GM19397 (cell line): ENCODE data around the gene APOL4.
"Not testable (repeated sequence)": the region's sequence is repeated elsewhere in the genome, so short reads cannot be mapped to it uniquely, and the experiment has no call there.

Experiments used
- ATAC-seq: cut with Tn5 transposase; IDR thresholded peaks from one replicate; pipeline ENCODE4 v1.9.1; 2021; ENCODE audit warnings: mild to moderate bottlenecking, moderate library complexity; ENCODE audit not compliant: unreplicated experiment

Gene APOL4

DNA sequence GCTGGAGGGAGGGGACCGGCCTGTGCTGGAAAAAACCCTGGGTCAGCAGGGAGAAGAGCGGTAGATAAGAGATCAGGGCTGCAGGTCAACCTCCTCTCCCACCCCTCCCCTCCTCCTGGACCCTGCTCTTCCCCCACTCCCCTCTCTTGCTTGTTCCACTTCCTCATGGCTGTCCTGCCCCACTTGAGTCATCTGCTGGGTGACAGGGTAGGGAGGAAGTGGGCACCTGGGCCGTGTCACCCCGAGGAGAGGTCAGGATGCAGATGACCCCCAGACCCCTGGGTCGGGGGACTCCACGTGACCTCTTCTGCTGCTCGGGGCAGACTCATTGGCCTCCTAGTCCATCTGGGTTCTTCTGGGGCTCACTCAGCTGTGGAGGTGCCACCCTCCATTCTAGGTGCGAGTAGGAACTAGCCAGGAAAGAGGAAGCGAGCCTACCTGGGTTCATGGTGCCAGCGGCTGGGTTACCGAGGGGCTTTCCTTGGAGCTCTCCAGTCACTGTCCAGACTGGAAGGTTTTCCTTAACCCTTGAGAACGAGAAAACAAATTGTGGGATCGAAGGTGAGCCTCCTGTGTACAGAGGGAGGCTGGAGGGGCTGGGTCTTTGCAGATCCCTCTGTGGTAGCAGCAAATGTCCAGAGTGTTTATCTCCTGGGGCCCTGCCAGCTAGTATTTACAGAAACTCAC lies 31.2 kb upstream of the APOL4 start:
- no peak for ATAC-seq

DNA sequence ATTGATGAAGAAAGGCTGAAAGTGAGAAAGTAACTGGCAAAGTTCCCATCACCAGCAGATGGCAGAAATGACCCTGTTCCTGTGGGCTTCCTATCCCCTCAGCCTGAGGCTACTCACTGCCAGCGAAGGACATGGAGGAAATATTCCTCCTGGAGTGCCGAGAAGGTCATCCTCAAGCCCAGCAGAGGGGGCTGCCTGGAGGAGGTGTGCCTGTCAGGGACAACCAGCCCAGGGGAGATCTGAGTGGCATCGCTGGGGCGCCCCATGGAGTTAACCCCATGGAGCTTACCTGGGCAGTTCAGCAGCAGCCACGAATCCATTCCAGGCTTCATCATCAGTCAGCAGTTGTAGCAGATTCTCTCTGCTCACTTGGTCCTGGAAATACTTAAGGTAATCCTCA lies 29.4 kb upstream of the APOL4 start:
- ATAC-seq: not testable (repeated sequence)

DNA sequence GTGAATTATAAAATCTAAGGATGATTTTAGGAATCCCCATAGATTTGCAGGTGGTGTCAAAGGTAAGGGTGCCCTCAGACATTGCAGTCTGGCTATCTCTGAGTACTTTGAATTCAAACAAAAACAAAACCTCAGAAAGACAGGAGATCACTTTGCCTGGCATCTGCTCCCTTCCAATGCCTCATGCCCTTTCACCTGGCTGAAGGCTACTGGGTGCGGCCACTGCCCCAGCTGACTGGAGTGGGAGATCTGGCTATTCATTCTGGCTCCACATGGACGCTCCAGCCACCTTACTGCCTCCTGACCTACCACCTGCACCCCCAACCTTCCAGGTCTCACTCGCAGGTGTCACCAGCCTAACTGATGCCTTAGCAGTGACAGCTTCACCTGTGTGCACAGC lies 28.0 kb upstream of the APOL4 start:
- not testable (repeated sequence) for ATAC-seq

DNA sequence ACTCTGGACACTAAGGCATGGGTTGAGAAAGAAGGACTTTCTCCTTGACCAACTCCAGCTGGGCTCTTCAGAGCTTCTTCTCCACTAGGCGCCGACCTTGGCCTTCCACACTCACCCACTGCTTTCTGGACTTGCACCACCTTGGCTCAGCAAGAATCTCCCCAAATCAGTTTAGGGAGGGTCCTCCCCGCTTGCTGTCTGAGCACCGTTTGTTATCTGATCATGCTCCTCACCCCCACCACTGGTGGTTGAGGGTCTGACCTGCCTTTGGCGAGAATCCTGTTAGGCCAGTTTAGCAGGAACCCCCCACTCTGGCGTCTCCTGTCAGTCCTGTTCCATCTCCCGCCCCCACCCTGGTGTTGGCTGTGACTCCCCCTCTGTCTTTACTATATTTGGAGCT lies 27.3 kb upstream of the APOL4 start:
- ATAC-seq: no peak

DNA sequence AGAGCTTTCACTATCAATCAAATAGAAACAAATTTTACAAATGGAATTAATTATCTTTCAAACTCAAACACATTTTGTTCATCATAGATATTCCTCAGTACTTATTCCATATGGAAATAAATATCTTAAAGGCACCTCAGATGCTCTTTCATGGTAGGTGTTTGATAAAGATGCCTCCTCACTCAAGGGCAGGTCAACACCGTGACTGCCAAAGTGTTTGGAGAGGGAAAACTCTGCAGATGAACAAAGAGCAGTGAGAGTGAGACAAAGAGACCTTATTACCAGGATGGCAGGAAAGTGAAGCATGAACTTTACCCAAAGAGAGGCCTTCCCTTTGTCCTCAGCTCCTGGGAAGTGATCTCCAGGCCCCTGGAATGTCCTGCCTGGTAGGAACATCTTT lies 26.8 kb upstream of the APOL4 start:
- ATAC-seq: not testable (repeated sequence)

DNA sequence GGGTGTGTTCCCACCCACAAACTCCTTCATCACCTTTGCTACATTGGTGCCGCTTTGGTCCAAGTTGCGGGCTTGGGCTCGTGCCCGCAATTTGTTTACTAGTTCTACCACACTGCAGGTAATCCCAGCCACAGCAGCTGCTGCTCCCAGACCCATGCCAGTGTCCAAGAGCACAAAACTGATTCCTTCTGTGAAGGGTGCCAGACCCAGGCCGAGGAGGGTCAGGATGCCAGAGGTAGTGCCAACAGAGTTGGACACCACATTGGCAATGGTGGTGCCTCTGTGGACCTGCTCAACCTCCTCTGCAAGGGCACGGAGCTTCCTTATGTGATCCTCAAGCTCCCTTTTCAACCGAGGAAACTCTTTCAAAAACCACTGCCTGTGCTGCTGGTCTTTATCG lies 26.2 kb upstream of the APOL4 start:
- ATAC-seq: no peak

DNA sequence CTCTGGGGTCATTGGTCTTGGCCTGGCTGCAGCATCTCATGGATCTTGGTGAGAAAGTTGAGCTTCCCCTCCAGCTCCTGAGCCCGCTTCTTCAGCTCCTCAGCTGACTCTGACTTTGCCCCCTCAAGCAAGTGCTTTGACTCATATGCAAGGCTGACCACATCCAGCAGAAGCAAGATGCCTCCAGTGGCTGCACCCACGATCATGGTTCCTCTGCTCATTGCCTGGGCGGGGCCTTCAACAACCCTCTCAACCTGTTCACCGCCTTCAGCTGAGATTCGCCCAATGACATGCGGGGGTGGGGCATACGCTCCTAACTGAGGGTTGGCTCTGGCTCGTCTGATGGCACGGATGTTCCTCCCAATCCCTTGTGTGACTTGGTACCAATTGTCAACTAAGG lies 25.8 kb upstream of the APOL4 start:
- ATAC-seq: no peak

DNA sequence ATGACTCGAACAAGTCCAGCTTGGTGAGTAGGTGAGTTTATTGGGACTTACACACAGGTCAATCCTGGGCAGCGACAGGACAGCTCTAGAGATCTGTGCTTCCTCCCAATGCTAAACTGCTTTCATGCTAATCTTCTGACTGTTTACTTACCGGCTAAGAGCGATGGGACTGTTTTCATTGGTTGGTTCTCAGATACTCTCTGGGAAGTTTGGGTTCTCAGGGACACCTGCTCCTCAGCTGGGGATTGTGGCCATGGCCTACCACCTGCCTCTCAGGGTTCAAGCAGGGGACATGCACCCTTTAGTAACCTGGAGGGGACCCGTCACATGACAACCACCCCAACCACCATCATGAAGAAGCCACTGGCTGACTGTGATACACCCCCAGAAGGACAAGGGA lies 24.6 kb upstream of the APOL4 start:
- no peak for ATAC-seq

DNA sequence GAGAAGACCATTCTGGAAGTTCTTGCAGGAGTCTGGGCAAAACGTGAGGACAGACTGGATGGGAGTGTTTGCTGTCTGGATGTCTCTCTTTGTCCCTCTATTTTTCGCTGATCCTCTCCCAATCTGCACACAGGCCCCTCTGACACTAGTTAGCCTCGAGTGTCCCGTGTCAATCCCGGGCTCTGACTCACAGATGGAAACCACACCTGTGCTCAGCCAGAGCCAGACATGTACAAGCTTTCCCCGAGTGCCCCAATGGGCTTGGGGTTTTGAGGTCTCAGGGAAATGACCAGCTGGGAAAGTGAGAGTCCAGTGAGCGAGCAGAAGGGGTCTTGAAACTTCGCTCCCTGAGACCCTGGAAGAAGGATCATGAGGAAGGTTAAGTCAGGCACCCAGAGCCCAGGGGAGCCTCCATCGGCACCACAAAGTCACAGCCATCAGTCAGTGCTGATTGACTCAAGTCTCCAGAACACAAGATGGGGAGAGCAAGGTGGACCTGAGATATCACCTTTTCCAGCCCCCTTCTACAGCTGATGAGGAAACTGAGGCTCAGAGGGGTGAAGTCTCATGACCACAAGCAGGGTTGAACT lies 23.8 kb upstream of the APOL4 start:
- no peak for ATAC-seq

DNA sequence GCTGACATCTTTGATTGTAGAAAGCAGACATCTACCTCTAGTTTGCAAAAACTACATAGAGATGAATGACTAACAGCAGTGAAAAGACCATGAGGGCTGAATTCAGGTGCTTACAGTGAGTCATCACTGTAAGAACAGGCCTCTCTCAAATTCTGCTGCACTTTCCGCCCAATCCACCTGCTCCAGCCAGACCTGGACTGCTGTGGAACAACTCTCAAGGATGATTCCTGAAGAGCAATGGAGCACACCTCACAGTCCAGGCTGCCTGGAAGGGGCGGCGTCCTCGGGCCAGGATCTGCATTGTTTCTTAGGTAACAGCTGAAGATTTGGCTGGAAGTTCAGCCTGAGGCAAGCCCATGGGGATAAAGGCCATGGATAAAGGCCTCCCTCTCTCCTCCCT lies 22.6 kb upstream of the APOL4 start:
- ATAC-seq: no peak

DNA sequence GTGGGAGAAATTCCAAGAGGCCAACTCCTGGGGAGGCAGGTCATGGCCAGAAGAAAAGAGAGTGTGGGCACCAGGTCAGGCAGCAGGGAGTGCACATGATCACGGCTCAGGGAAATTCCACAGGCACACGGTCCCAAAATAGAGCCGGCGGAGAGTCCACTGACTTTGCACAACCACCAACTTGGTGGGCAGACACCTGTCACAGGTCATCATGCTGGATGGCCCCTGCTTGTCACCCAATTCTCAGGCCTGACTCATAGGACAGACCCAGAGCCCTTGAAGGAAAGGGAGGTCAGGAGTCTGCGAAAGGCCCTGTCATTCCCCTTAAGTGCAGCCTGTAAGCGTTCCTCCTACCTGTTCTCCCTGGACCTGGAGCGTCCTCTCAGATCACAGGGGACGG lies 21.9 kb upstream of the APOL4 start:
- ATAC-seq: no peak

DNA sequence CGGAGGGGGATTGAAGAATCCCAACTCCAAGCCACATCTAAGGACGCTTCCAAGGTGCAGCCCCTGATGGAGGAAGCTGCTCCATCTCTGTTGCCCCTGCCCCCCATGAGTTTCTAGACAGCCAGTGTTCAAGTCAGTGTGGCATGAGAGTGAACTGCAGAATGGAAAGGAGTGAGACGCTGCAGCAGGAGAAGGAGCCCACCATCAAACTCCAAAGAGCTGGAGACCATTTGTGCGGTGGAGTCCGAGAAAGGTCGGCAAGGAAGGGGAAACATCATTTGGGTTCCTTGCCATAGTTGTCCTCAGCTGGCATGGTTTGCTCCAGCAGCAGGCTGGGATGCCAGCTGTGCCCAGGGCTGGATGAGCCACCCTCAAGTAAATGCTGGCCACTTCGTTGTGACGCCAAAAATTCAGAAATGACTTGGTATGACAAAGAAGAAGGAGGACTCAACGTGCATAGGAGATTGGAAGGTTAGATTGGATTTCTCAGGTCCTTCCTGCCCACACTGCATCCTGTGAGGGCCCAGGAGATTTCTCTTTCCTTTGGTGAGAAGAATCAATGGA lies 21.4 kb upstream of the APOL4 start:
- no peak for ATAC-seq

DNA sequence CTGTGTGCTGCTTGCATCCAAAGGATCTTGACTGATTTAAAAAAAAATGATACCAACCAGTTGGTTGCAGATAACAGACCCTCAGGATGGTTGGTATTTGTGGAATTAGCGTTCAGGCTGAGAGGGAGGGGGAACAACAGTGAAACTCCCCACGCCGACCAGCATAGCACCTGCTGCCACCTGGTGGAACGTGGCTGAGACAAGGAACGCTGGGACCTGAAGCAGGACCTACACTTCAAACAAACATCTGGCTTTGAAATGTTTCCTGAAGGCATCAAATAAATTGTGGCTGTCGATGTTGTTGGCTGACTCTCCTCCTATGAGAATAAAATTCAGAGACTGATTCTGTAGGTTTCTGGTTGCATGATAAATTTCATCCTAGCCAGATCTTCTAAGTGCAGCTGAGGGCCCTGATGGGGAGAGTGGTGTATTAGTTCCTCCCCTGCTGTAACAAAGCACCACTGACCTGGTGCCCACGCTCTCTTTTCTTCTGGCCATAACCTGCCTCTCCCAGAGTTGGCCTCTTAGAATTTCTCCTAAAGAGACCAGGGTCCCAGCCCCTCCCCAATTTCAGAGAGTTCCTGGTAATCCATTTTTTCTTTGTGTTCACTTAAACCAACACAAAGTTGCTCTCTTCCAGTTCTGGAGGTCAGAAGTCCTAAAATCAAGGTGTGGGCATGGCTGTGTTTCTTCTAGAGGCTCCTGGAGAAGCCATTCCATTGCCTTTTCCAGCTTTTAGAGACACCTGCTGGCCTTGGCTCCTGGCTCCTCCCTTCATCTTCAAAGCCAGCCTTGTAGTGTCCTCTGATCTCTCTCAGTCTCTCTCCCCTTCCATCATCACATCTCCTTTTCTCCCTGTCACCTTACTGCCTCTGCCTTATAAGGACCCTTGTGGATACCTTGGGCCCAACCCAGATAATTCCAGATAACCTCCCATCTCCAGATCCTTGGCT lies 20.5 kb upstream of the APOL4 start:
- no peak for ATAC-seq

DNA sequence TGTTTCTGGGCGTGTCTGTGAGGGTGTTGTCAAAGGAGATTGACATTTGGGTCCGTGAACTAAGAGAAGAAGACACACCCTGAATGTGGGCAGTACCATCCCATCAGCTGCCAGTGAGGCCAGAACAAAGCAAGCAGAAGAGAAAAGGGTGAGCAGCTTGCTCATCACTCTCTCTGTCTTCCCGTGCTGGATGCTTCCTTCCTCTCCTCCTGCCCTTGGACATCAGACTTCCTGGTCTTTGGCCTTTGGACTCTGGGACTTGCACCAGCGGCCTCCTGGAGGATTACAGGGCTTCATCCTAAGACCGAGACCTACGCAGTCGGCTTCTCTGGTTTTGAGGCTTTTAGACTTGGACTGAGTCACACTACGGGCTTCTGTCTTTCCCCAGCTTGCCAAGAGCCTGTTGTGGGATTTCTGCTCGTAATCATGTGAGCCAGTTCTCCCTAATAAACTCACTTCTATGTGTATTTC lies 18.9 kb upstream of the APOL4 start:
- ATAC-seq: no peak

DNA sequence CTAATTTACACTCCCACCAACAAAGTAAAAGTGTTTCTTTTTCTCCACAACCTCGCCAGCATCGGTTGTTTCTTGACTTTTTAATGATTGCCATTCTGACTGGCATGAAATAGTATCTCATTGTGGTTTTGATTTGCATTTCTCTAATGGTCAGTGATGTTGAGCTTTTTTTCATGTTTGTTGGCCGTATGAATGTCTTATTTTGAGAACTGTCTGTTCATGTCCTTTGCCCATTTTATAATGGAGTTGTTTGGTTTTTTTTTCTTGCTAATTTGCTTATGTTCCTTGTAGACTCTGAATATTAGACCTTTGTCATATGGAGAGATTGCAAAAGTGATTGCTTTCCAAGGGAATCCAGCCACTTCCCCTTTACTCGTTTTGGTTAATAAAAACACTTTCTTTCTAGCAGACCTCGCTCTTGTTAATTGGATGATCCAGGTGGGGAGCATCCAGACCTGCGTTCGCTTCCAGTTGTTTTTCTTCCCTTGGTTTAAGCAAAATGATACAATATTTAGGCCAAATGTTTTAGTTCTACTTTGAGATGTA lies 17.1 kb upstream of the APOL4 start:
- no peak for ATAC-seq

DNA sequence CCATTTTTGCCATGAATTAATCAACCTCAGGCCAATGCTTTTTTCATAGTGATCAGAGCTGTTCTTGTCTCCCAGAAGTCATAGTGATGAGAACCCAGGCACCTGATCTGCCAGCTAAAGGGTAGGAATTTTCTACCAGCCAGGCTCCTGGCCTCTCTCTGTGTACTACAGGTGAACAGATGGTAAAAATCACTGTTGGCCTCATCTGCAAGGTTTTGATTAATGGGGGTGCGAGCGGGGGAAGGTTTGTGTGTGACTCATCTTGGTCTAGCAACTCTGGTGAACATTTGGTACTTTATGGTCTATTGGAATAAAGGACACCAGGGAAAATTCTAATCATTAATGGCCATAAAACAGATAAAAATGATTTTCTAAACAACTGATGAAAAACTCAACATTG lies 14.4 kb upstream of the APOL4 start:
- ATAC-seq: no peak

DNA sequence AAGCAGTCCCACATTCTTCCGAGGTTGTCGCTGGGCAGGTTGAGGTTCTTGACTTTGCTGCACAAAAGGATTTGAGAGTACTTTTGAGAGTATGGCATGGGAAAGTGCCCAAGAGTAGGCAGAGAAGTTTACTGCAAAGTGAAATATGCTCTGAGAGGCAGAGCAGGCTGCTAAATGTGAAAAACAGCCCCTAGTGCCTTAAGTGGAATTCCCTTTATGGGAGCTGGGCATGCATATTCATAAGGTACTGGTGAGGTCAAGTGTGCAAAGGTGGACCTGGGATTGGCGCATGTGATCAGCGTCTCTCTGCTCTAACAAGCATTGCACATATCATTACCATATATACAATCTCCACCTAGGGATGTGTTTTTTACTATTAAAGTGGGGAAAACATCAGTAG lies 12.0 kb upstream of the APOL4 start:
- no peak for ATAC-seq

DNA sequence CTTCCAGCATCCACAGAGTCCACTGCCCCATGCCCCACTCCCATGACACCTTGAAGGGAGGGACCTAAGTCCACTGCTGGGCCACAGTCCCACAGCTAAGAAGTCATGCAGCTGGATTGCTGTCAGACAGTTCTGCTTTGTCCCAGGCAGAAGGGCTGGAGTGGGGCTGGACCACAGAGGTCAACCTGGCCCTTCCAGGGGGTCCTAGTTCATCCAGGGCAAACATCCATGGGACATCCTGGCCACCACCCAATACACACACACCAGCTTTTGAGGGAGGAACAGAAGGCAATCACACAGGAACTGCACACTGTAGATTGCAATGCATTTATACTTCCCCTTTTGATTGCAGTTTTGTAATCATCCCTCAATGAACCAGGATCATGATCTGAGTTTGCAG lies 11.3 kb upstream of the APOL4 start:
- no peak for ATAC-seq

DNA sequence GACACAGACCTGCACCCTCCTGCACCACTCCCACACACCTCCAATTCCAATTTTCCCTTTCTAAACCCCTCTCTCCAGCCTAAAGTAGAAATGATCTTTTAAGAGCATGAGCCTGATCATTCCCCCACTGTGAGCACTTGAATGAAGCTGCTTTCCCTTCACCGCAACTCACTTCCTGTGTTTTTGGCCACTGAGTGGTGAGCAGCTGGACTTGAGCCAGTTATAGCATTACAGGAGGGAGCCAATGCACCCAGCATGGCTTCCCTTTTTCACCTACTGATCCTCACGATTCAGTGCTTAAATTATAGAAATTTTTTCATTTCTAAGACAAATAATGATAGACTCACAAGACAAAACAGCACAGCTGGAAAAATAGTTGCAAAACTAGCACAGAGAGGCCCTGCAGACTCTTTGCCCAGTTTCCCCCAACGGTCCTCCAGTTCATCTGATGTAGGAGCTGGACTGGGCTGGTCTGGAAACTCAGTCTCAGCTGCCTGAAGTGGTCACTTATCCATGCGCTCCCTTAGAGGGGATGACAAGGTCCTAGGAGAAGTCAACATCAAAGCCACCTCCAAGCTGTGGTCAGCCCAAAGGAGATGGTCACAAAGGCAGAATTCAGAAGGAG lies 9.7 kb upstream of the APOL4 start:
- ATAC-seq: no peak

DNA sequence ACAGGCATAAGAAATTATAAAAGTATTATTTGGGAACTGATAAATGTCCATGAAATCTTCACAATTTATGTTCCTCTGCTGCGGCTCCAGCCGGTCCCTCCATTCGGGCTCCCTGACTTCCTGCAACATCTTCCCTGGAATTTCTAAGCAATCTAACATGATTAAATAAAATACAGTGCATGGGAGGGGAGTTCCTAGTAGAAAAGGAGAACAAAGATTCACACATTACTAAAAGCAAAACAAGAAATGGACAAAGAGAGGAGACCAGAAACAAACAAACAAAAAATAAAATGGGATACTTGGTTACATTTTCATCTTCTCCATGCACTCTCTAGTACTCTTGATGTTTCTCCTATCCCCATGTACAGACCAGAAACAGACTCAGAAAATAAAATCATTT lies 8.6 kb upstream of the APOL4 start:
- no peak for ATAC-seq

DNA sequence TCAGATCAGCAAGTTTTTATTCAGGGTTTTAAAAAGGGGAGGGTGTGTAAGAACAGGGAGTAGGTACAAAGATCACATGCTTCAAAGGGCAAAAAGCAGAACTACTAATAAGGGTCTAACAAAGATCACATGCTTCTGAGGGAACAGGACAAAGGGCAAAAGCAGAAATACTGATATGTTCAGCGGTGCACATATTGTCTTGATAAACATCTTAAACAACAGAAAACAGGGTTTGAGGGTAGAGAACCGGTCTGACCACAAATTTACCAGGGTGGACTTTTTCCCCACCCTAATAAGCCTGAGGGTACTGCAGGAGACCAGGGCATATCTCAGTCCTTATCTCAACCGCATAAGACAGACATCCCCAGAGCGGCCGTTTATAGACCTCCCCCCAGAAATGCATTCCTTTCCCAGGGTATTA lies 7.9 kb upstream of the APOL4 start:
- not testable (repeated sequence) for ATAC-seq
